Measurements from ENCODE around the gene TAF5L.
A peak's percentile ranks its signal among the peaks of the same experiment; 100 is the strongest.

Gene TAF5L

DNA sequence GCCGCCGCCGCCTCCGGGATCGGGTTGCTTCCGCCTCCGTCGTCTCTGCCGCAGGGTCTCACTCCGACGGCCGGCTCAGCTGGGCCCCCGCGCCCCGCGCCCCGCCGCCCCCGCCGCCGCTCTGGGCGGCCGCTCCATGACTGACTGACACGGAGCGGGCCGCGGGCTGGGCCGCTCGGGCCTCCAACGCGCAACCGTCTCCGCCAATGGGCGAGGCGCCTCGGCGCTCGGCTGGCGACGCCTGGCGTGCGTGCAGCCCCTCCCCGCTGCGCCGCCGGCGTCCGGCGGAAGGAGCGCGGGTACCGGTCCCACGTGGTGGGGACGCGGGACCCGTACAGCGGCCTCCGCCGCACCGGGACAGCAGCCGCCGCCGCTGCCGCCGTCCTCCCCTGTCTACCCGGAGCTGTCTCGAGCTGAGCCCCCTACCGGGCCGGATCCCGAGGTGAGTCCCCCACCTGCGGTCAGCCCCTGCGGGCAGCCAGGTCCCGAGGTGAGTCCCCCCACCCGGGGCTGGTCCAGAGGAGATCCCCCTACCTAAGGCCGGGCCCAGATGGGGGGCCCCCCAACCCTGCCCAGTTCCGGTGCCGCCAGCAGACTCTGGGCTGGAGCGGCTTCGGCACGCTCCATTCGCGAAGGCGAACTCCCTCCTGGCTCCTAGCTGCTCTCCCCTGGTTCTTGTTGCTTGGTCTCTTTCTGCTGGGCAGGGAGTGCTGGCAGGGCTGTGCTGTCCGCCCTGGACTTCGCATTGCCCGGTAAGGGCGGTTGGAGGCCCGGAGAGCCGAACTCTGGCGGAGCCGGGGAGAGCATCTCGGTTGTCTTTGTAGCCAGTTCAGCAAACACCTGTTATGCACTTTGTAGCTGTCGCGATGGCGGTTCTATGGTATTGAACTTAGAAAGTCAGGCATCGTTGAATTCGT is at the start of gene TAF5L, which contains the start of gene URB2:
Gene TAF5L (minus strand): TSS at position 208 of the 917 bp plus-strand sequence. CDS start 11,640 bp downstream, outside the sequence.
Gene URB2 (plus strand): TSS at position 333 of the 917 bp plus-strand sequence. CDS start 1,387 bp downstream, outside the sequence.
- DNase-seq, result peak; percentile 92

DNA sequence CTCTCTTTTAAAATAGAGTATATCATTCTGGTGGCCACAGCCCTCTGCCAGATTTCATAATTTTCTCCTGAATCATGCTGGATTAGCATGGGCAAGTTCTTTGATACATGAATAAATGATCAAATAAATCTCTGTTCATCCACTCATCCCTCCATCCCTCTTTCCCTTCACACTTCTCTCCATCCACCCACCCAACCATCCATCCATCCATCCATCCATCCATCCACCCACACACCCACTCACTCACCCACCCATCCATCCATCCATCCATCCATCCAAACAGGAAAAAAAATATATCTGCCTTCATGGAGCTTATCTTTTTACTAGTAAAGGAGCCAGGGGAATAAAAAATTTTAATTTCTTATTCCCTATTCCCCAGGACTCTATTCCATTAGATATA is 49.5 kb upstream of the TAF5L start:
- no peak for DNase-seq

DNA sequence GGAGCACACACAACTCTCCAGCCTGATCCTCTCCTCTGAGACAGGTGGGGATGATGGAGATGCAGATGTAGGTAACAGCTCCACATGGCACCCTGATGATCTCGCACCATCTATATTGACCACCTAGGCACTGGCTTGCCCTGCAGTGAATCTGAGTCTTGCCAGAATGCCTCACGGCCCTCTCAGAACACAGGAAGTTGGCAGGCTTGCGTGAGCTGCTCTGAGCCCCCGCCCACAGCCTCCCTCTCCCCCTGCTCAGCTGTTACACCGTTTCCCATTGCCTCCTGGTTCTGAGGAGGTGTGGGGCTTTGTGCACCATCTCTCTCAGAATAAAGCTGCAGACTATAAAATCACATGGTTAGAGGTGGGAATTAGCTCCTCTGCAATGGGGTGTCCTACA is 48.1 kb upstream of the TAF5L start:
- DNase-seq, result no peak

DNA sequence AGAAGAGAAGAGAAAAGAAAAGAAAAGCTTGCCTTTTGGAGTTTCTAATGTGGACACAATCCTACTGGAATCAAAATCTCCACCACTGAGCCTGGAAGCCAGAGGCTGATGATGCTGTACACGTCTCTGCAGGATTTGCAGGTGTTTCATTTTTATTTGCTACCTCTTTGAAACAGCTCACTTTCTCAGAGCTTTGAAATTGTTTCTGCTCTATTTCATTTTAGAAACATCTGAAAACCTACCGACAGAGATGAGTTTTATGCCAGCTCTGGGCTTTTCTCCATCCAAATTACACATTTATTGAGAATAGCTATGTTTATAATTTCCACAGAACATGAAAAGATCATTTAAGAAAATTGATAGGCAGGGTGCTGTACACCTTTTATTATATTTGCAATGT is 46.3 kb upstream of the TAF5L start:
- DNase-seq, result no peak

DNA sequence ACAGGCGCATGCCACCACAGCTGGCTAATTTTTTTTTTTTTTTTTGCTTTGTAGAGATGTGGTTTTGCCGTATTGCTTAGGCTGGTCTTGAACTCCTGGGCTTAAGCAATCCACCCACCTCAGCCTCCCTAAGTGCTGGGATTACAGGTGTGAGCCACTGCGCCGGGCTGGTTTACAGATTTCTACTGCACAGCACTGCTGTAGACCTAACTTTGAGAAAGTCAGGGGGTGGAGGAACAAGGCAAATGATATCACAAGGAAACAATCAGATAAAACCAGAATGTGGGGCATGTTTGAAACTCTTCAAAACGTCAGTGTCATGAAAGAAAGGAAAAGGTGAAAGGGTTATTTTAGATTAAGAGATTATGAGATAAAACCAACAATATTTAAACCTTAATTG is 45.4 kb upstream of the TAF5L start:
- DNase-seq, result no peak

DNA sequence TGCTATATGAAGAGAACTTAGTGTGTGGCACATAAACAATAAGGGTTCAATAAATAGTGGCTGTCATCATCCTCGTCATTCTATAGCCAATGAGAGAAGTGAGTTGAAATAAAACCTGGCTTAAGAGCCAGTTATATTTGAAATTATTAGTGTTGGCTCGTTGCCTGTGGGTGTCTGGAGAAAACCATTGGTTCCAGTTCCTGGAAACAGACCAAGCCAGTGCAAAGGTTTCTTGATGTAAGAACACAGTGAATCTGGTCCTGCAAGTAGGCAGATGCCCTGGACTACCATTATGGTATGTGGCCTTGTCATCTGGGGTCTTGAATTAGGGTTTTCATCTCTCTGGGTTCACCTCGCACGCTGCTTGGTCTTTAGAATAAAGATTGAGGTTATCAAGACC is 43.4 kb upstream of the TAF5L start:
- DNase-seq, result no peak

DNA sequence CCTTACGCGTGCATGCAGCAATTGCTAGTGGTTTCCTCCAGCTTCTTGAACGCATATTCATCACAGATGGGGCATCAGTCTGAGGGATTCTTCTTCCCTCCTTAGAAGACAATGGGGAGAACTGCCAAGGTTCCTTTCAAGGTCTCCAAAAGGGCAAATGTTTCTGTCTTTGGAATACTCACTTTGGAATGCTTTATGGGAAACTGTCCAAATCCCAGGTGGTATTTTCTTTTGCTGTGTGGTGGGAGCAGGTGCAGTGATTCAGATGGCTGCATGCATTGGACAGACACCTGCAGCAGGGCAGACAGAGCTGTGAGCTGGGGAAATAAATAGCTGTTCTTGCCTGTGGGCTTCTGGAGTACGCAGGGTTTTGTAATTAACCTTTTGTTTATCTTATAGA is 40.7 kb upstream of the TAF5L start:
- DNase-seq, result peak; percentile 71

DNA sequence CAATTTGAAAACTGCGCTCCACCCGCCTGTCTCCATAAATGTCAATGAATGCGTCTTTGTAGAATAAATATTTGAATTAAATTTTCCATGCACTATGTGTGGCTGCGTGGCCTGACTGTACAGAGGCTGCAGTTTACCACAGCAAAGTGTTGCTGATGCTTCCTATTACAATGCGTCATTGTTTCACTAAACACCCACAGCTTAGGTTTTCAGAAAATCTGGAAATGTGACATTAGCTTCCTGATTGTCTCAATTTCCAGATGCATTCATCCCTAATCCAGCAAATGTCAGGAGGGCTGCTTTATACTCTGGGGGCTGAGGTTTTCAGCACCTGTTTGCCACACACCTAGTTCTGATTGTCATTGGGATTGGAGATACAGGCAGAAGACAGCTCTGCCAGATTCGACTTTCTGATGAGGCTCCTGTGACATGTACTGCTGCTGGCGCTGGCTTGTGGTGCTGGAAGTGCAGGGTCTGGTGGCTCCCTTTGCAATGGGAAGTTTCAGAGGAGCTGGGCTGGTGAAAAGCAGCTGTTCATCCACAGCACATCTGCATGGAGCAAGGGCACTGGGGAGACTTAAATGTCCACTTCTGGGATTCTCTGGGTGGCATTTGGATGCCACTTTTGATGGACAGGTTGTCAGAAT is 40.1 kb upstream of the TAF5L start:
- DNase-seq, result no peak

DNA sequence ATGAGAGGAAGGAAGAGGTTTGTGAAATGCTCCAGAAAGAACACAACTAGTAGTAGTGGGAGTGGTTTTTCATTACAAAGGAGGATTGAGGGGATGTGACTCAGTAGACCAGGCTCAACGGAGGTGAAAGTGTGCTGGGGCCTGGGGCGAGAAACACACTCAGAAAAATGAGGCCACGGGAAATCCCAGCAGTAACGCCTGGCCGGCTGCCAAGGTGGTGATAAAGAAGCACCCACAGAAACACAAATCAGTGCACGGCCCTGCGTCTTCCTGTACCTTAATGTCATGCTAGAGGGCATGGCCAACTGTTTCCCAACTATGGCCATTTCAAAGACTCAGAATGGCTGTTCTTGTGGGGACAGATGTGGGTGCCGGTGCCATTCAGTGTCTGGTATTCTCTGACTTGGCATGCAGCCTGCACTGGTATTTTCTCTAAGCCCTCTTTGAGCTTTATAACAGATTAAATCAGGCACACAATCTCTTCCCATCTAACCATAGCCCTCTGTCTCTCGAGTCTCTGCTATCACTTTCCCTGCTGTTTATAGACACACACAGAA is 38.3 kb upstream of the TAF5L start:
- DNase-seq, result no peak

DNA sequence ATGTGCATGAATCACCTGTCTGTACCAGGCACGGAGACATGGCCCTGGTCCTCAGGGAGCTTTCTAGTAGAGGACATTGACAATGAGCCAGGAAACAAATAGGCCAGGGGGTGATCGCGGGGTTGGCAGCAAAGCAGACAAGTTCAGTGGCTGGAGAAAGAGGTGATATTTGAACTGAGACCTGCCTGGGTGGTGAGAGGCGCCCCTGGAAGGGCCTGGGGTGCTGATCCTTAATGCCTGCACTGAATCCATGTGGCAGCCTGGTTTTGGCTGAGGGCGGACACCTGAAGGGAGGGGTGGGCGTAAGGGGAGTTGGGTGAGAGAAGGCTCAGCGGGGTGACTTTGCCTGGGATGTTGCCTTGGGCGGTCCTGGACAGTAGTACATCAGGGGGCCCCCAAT is 36.0 kb upstream of the TAF5L start:
- DNase-seq, result no peak

DNA sequence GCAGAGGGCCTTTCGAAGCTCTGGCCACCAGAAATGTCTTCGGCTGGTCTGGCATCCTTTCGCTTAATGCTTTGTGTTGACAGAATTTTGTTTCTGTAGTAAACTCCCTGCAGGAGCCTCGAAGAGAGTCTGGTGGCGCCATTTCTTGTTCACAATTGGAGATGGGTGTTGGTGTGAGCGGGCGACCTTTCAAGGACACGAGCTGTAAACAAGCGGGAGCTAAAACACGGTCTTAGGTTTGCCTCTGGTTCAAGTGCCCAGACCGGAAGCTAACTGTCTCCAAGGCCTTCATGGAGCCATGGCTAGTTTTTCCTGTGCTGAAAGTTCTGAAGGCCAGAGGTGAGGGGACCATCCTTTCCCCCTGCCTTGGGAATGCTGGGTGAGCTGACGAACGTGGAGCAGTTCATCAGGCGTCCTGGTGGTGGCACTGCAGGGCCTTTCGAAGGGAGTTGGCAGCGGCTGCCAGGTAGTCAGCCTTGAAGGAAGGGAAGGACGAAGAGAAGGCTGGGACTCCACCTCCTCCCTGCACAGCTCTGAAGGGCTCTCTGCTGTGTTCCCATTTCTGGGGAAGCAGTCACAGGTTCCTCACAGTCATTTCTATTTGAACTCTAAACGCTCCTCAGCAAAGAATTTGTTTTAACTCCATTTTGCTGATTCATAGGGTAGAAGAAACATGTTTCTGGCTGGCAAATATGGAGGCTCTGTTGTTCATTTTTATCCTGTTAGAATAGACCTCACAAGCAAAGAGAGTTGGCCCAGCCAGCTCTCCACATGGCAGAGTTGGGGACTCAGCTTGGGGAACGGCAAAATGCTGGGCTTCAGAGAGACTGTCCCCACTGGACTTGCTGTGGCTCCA is 35.3 kb upstream of the TAF5L start:
- peak; percentile 64 for DNase-seq

DNA sequence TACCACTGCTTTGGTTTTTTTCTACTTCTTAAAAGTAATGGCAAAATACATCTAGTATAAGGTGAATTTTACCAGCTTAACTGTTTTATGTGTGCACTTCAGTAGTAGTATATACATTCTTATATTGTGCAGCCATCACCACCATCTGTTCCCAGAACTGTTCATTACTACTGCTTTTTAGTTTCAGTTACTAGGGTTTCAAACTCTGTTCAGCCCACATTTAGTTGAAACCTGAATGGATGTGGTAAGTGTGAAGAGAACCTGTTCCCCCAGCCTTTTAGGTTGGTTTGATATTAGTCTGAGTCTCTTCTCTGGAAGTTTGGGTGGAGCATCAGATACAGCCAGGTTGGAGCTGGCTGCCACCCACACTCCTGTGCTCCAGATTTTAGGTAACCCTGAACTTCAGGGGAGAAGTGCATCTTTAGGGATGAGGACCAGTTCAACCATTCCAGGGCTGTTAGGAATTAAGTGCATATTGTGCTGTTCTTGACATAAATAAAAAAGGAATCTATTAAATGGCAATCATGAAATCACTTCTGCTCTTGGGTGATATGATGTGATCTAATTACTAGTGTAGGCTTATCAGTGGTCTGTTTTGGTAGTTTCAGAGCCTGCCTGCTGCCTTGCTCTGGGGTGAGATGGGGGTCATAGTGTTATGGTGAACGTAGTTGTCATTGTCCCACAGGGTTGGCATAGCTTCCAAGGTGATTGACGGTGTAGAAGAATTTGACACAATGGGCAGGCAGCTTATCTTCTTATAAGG is 32.3 kb upstream of the TAF5L start:
- DNase-seq, result no peak

DNA sequence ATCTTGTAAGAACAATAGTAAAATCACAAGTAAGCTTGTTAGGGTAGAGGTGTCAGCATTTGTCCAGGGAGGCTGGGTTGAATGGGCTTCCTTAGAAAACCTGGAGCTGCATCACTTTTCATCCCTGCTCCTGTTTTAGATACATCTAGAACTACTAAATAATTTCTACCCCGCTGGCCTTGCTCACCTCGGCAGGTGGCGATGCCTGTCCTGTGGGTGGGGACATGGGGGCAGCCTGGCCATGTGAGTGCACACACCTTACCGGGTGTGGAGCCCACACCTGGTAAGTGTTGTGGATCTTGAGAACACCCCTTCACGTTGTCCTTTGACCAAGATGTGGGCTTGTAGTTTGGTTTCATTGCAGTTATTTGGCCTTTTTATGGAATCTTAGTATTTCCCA is 29.9 kb upstream of the TAF5L start:
- DNase-seq, result no peak

DNA sequence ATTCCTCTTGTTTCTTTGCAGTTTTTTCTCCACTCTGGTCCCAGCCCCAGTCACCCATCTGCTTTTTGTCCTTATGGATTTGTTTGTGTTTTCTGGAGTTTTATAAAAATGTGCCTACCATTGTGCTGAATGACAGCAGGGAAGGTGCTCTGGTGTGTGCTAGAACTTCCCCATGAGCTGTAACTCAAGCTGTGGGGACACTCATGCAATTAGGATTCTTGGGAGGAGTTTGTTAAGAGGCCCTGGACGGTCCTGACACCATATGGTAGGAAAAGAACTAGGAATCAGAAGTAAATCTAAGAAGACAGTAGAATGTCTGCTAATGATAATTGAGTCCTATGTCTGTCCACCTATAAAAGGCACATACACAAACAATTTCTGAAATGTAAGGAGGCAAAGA is 27.5 kb upstream of the TAF5L start:
- no peak for DNase-seq

DNA sequence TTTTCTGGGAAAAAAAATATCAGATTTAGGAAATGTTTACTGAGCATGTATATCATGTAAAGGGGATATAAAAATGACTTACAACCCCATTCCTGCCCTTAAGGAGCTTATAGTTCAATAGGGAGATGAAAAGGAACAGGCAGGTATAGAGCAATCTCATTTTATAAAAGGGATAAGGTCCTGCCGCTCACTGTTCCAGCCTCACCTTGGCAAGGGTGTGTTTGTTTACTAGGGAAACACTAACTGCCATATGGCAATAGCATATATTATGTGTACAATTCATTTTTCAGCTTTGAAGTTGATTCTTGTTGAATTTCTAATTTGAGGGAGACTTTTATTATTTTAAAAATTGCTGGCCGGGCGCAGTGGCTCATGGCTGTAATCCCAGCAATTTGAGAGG is 25.6 kb upstream of the TAF5L start:
- no peak for DNase-seq

DNA sequence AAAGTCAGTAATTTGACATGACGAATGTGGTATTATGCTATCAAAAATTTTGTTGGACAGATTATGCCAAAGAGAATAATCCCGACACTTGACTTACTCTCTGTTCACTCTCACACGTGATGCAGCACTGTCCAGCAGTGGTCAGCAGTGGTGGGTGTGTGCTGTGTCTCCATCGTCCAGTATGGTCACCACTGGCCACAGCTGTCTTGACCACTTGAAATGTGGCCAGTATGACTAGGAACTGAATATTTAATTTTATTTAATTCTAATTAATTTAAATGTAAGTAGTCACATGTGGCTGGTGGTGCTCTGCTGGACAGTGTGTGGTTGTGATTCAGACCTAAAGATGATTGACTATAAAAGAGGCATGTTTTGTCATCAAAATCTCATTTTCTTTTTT is 24.1 kb upstream of the TAF5L start:
- no peak for DNase-seq

DNA sequence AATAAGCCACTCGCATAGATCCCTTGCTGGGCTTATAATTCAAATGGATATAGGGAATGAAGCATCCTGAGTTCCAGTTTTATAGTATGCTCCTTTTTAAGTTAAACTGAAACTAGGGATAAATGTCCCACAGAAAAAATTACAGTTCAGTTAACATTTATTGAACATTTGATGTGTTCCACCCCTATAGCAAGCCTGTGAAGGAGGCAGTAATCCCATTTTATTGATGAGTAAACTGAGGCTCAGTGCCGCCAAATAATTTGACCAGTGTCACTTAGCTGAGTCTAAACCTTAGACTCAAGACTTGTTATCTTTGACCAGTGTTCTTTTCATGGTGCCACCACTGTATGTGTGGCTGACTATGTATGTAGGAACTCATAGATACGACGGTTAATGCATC is 22.5 kb upstream of the TAF5L start:
- DNase-seq, result no peak

DNA sequence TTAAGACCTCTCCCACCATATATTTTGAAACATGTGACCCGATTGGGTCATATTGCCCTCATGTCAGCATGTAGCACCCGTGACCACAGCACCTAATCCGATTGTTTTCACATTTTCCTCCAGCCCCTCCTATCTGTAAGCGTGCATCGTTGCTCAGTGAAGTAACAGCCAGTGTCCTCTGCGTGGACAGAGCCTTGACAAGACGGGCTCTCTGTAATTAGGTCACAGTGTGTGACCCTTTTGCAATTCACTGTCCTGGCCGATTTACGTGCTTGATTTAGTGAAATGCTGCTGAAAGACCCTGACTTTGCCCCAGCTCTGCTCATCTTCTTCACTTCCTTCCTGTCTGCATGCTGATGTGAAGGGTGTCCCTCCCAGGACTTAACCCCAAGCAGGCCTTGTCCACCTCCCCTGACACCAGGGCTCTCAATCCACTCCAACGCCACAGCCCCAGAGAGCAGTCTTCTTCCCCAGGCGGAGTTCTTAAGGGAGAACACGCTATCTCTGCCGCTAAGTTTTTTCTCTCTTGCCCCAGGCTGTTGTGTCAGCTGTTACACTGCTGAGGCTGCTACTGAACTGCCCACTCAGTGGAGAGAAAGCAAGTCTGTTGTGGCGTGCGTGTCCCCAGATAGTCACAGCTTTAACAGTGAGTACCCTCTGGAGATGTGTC is 19.5 kb upstream of the TAF5L start:
- no peak for DNase-seq

DNA sequence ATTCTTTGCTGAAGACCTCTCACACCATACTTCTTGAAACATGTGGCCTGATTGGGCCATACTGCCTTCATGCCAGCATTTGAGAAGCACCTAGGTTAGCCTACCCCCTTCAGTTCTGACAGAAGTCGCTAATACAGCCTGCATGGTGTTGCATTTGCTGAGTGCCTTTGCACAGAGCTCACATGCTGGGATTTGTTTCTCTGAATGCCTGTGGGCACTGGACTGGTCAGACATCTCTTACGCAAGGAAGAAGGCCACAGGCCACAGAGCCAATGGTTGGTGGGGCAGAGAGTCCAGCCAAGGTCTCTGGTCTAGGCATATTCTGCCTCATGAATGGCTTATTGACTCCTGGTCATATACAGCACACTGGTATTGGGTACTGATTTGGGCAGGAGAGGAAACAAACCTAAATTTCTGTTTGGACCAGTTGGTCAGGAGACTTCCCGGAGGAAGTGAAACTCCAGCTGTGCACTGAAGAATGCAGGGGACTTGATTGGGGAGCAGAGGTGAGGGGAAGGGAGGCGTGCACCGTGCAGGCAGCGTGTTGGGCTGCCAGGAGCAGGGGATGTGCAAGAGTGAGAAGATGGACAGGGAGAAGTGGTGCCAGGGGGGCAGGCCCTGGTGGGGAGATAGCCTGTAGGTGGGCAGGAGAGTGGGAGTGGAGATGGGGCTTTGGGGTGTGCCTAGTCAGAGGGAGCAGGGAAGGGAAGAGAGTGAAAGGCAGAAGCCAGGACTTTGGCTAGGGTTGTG is 18.2 kb upstream of the TAF5L start:
- DNase-seq, result no peak

DNA sequence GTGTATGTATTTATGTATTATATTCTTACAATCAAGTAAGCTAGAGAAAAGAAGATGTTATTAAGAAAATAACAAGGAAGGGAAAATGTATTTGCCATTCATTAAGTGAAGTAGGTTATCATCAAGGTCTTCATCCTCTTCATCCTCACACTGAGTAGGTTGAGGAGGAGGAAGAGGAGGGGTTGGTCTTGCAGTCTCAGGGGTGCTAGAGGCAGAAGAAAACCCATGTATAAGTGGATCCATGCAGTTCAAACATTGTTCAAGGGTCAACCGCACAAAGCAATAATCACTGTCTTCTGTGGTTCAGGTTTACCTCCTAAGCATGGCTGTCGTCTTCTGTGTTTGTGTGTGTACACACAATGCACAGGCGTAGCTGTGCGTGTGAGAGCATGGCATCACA is 17.0 kb upstream of the TAF5L start:
- DNase-seq, result no peak

DNA sequence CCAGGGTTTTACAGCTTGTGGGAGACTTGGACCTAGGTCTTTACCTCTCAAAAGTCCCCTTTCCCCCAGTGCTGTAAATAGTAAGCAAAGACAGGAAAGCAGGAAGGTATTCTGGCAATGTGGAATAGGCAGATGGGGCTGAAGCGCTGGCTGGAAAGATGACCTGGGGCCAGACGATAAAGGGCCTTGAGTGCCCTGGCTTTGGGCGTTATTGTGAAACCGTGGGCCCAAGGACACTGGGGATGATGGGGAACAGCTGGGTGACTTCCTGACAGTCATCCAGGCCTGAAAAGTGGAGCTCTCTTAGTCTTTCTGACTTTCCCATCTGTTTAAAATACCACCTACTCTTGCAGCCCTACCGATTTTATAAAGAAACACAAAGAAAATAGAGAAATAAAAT is 16.5 kb upstream of the TAF5L start:
- no peak for DNase-seq

Data from NCI-H146 (cell line).